HCT116 (cell line): ENCODE data around the gene TENM3. TPM values are rescaled to one million over a fixed set of nuclear protein-coding genes. Genes with fewer than 3 reads are reported as not detected.

ENCODE experiments used
- ATAC-seq: fragments of 200-7000 bp; cut with Tn5 transposase; 2 replicates; pipeline ENCODE4 v1.9.1; 2020; ENCODE audit warnings: mild to moderate bottlenecking, moderate library complexity
- BruUV-seq: library from RNA; stranded (reverse); fragments of 400-500 nt; replicated peaks from 2 replicates; lab custom pipeline; 2021; lab: Mats Ljungman, UMichigan
- CTCF ChIA-PET: fragments of 300-600 bp; sonication (Branson Sonifier 250); formaldehyde crosslinking; loops from one replicate; lab custom pipeline; 2021; ENCODE audit warnings: antibody characterized with exemption; lab: Charles Lee
- POLR2A ChIA-PET: fragments of 300-600, 350-600 bp; sonication (Branson Sonifier 250); formaldehyde crosslinking; loops from one replicate; lab custom pipeline; 2021; ENCODE audit warnings: antibody characterized with exemption; lab: Charles Lee
- RAD21 ChIA-PET, 2 experiments: fragments of 300-600 bp; sonication (Branson Sonifier 250); formaldehyde crosslinking; loops; one replicate each; lab custom pipeline; 2023; ENCODE audit warnings: low total read pairs in 2 of 2; ENCODE audit not compliant: uncharacterized antibody in 2 of 2, unreplicated experiment in 2 of 2, low non-redundant PET in 1 of 2; lab: Charles Lee
- DNase-seq: peaks from one replicate; pipeline ENCODE4 v3.0.0-alpha.2; 2010; ENCODE audit warnings: low read depth, low spot score
- H2AFZ ChIP-seq: fragments of 200-600 bp; shearing (Covaris generic), sonication (generic); 2 replicates; pipeline ENCODE4 v1.6.1; 2017; ENCODE audit warnings: low read depth, mixed run types, mixed read lengths, antibody characterized with exemption, low read length; ENCODE audit not compliant: poor library complexity, severe bottlenecking
- H3K27ac ChIP-seq: 2 replicates; pipeline ENCODE4 v1.5.1; 2012; ENCODE audit warnings: low read depth, low read length
- H3K27me3 ChIP-seq: fragments of 200-600 bp; sonication (generic); 2 replicates; pipeline ENCODE4 v1.6.1; 2016; ENCODE audit warnings: mixed run types, low read length, mixed read lengths; ENCODE audit not compliant: insufficient read depth
- H3K36me3 ChIP-seq, 2 experiments: fragments of 200-500 bp in 1 of 2; fragments of 200-600 bp in 1 of 2; sonication (Bioruptor generic) in 1 of 2; sonication (generic) in 1 of 2; 2 replicates each; pipeline versions ENCODE4 v1.5.1 to v1.6.1; 2014 to 2016; ENCODE audit warnings: low read length in 2 of 2, inconsistent platforms in 1 of 2, mixed read lengths in 1 of 2, mixed run types in 1 of 2; ENCODE audit not compliant: insufficient read depth in 2 of 2, control insufficient read depth in 1 of 2
- H3K4me1 ChIP-seq, 2 experiments: fragments of 200-600 bp in 1 of 2; sonication (generic) in 1 of 2; 2 replicates each; pipeline versions ENCODE4 v1.5.1 to v1.6.1; 2012 to 2017; ENCODE audit warnings: low read length in 2 of 2, inconsistent platforms in 1 of 2, mild to moderate bottlenecking in 1 of 2, mixed read lengths in 1 of 2, mixed run types in 1 of 2, moderate library complexity in 1 of 2; ENCODE audit not compliant: insufficient read depth in 2 of 2, control insufficient read depth in 1 of 2
- H3K4me2 ChIP-seq: fragments of 200-600 bp; sonication (generic); 2 replicates; pipeline ENCODE4 v1.6.1; 2017; ENCODE audit warnings: mixed run types, low read length, mixed read lengths
- H3K4me3 ChIP-seq, 2 experiments: fragments of 200-600 bp in 1 of 2; sonication (generic) in 1 of 2; replicated peaks in 1 of 2; 2 replicates each; pipeline ENCODE4 v1.5.1; 2011 to 2016; ENCODE audit warnings: low read length in 2 of 2, control low read depth in 1 of 2, low read depth in 1 of 2, mild to moderate bottlenecking in 1 of 2, mixed read lengths in 1 of 2, mixed run types in 1 of 2
- H3K79me2 ChIP-seq: fragments of 200-600 bp; sonication (generic); 2 replicates; pipeline ENCODE4 v1.6.1; 2017; ENCODE audit warnings: mild to moderate bottlenecking, mixed run types, low read length, moderate library complexity, mixed read lengths; ENCODE audit not compliant: insufficient read depth
- H3K9ac ChIP-seq: fragments of 200-600 bp; sonication (generic); 2 replicates; pipeline ENCODE4 v1.6.1; 2016; ENCODE audit warnings: low read length, mixed read lengths
- H3K9me2 ChIP-seq: fragments of 200-600 bp; sonication (generic), shearing (Covaris generic); 2 replicates; pipeline ENCODE4 v1.6.1; 2017; ENCODE audit warnings: mixed run types, mild to moderate bottlenecking, moderate library complexity; ENCODE audit not compliant: insufficient read depth
- H3K9me3 ChIP-seq, 2 experiments: fragments of 200-500 bp in 1 of 2; fragments of 200-600 bp in 1 of 2; sonication (Bioruptor generic) in 1 of 2; sonication (generic) in 1 of 2; 2 replicates each; pipeline ENCODE4 v1.6.1; 2014 to 2017; ENCODE audit warnings: low read length in 2 of 2, mixed read lengths in 2 of 2, inconsistent platforms in 1 of 2, low read depth in 1 of 2, mild to moderate bottlenecking in 1 of 2, mixed run types in 1 of 2, moderate library complexity in 1 of 2; ENCODE audit not compliant: control insufficient read depth in 1 of 2, insufficient read depth in 1 of 2
- H4K20me1 ChIP-seq: fragments of 200-600 bp; sonication (generic), shearing (Covaris generic); 2 replicates; pipeline ENCODE4 v1.6.1; 2017; ENCODE audit warnings: mixed run types, mild to moderate bottlenecking, moderate library complexity; ENCODE audit not compliant: insufficient read depth
- ATF3 ChIP-seq: IDR thresholded peaks from 2 replicates; pipeline ENCODE4 v1.6.1; 2012
- FOSL1 ChIP-seq: IDR thresholded peaks from 2 replicates; pipeline ENCODE4 v1.6.1; 2012; ENCODE audit warnings: low read depth
- MAX ChIP-seq: IDR thresholded peaks from 2 replicates; pipeline ENCODE4 v1.6.1; 2012
- POLR2AphosphoS5 ChIP-seq: IDR thresholded peaks from 2 replicates; pipeline ENCODE4 v1.6.1; 2011; ENCODE audit warnings: mild to moderate bottlenecking, low read depth, low read length, moderate library complexity
- RAD21 ChIP-seq: IDR thresholded peaks from 2 replicates; pipeline ENCODE4 v1.6.1; 2012; ENCODE audit warnings: low read depth, mild to moderate bottlenecking
- SIN3A ChIP-seq: IDR thresholded peaks from 2 replicates; pipeline ENCODE4 v1.6.1; 2012; ENCODE audit warnings: low read depth
- TCF7L2 ChIP-seq: IDR thresholded peaks from 2 replicates; pipeline ENCODE4 v1.7.0; 2011; ENCODE audit warnings: borderline replicate concordance, inconsistent platforms; ENCODE audit not compliant: insufficient read depth, insufficient read length; ENCODE audit errors: extremely low read depth
- ZNF274 ChIP-seq: fragments of 200-500 bp; sonication (Bioruptor generic); IDR thresholded peaks from 2 replicates; pipeline ENCODE4 v1.6.1; 2014; ENCODE audit warnings: mild to moderate bottlenecking, low read depth, low read length, inconsistent platforms
- intact Hi-C: fragments of 100-400 bp; cut with micrococcal nuclease; formaldehyde crosslinking; loops from 2 replicates; pipeline ENCODE4 v1.10.0; 2022
- total RNA-seq: library from RNA; stranded (reverse); gene quantifications from one replicate; pipeline ENCODE4 v1.2.1, GENCODE V29; 2021; ENCODE audit not compliant: unreplicated experiment

The TENM3 gene
- total RNA-seq, 1 experiment from 2014 or later = 0.54 TPM

GRCh38 chr4:182758273-182758672 is 515.1 kb downstream of the TENM3 start:
- no peaks in the 10 kb centered on the region for H3K9me2 ChIP-seq
- H3K27me3 ChIP-seq = peaks cover 36% of the 10 kb centered on the region; the same call in 1 of the 2 replicates
- no peak overlapping the region for H3K4me3 ChIP-seq
- H3K4me2 ChIP-seq = no peak overlapping the region
- intact Hi-C loops = no loop called here
- TF ChIP-seq ATF3 (no peak), FOSL1 (no peak), RAD21 (no peak), ZNF274 (no peak), POLR2AphosphoS5 (no peak), TCF7L2 (no peak), MAX (no peak), SIN3A (no peak)
- RAD21 ChIA-PET = no interaction called here
- no peaks in the 10 kb centered on the region for H3K36me3 ChIP-seq
- H3K4me1 ChIP-seq = no peaks in the 10 kb centered on the region
- POLR2A ChIA-PET = no interaction called here
- no peak overlapping the region for H2AFZ ChIP-seq
- H3K9ac ChIP-seq = no peak overlapping the region
- no peak overlapping the region for H3K27ac ChIP-seq
- BruUV-seq = no TSS peak
- ATAC-seq (no peak), DNase-seq (no peak)
- CTCF ChIA-PET = no interaction called here
- H3K9me3 ChIP-seq = no peaks in the 10 kb centered on the region
- no peaks in the 10 kb centered on the region for H3K79me2 ChIP-seq
- no peaks in the 10 kb centered on the region for H4K20me1 ChIP-seq

- Histone ChIP-seq H3K9me2 (no peaks in the 10 kb centered on the region), H3K4me2 (no peak overlapping the region), H3K4me3 (no peak overlapping the region), H3K4me1 (no peaks in the 10 kb centered on the region), H2AFZ (no peak overlapping the region), H3K27ac (no peak overlapping the region), H3K36me3 (no peaks in the 10 kb centered on the region), H4K20me1 (no peaks in the 10 kb centered on the region), H3K79me2 (no peaks in the 10 kb centered on the region), H3K9me3 (no peaks in the 10 kb centered on the region), H3K27me3 (peaks cover 48% of the 10 kb centered on the region), H3K9ac (no peak overlapping the region)
- POLR2A ChIA-PET = no interaction called here
- no peak for TF ChIP-seq ZNF274
- no peak for TF ChIP-seq TCF7L2
- ATAC-seq (no peak), DNase-seq (no peak)
- intact Hi-C loops = loop anchor here (1.0 kb wide), 1 partner anchor 28 kb away; no protein-coding TSS in a partner anchor
- BruUV-seq = no TSS peak
- RAD21 ChIA-PET = no interaction called here
- CTCF ChIA-PET = no interaction called here
Observed at GRCh38 chr4:182760551-182761043, 517.4 kb downstream of the TENM3 start.
